Gastroesophageal sphincter (tissue), 4 donors: Measurements from ENCODE around the gene RCC2. TPM values are rescaled to one million over a fixed set of nuclear protein-coding genes. Genes with fewer than 3 reads are reported as not detected.
"Not testable (repeated sequence)": the region's sequence is repeated elsewhere in the genome, so short reads cannot be mapped to it uniquely, and the experiment has no call there.

Experiments
- ATAC-seq: fragments of 150-250 bp; one replicate; pipeline ENCODE4 v1.9.1; 2016; ENCODE audit warnings: mild to moderate bottlenecking, moderate library complexity
- H3K27ac ChIP-seq, 4 donors: fragments of 200-600 bp; sonication (generic) in 3 of 4; 1 replicate in 3 of 4; 2 replicates in 1 of 4; pipeline ENCODE4 v1.5.1; 2016 to 2019
- H3K27me3 ChIP-seq: fragments of 200-600 bp; sonication (generic); one replicate; pipeline ENCODE4 v1.5.1; 2019
- H3K36me3 ChIP-seq, 2 donors: fragments of 200-600 bp; sonication (generic); one replicate each; pipeline ENCODE4 v1.5.1; 2019; ENCODE audit warnings: control low read depth in 1 of 2
- H3K4me1 ChIP-seq, 3 donors: fragments of 200-600 bp; sonication (generic); 1 replicate in 2 of 3; 2 replicates in 1 of 3; pipeline ENCODE4 v1.5.1; 2016 to 2019; ENCODE audit warnings: control low read depth in 2 of 3
- H3K4me3 ChIP-seq, 2 donors: fragments of 200-600 bp; sonication (generic); one replicate each; pipeline ENCODE4 v1.5.1; 2019; ENCODE audit warnings: mild to moderate bottlenecking in 1 of 2, moderate library complexity in 1 of 2
- H3K9me3 ChIP-seq, 3 donors: fragments of 200-600 bp; sonication (generic); one replicate each; pipeline ENCODE4 v1.5.1; 2017 to 2019; ENCODE audit warnings: control low read depth in 2 of 3
- EP300 ChIP-seq: sonication (generic); formaldehyde crosslinking; IDR thresholded peaks from one replicate; pipeline ENCODE4 v1.6.1; 2017; ENCODE audit warnings: antibody characterized with exemption, mild to moderate bottlenecking
- POLR2A ChIP-seq, 2 donors: fragments of 450-650 bp; IDR thresholded peaks; one replicate each; pipeline ENCODE4 v1.6.1; 2017; ENCODE audit warnings: antibody characterized with exemption in 2 of 2, mild to moderate bottlenecking in 2 of 2, moderate library complexity in 1 of 2
- POLR2AphosphoS5 ChIP-seq: sonication (generic); formaldehyde crosslinking; IDR thresholded peaks from one replicate; pipeline ENCODE4 v1.6.1; 2017; ENCODE audit warnings: antibody characterized with exemption
- WGBS, 2 donors: methylation state at CpG; one replicate each; pipeline ENCODE4 v1.1.5; 2018; ENCODE audit warnings: low coverage in 1 of 2; 5-methylcytosine and 5-hydroxymethylcytosine counted together
- total RNA-seq, 4 donors: library from RNA; depleted of rRNA; stranded (reverse); fragments of >200 nt; gene quantifications; one replicate each; pipeline ENCODE4 v1.1.0, GENCODE V29; 2016
- TF ChIP-seq, protein P1 (sequence below), 4 experiments: fragments of 200-600 bp in 2 of 4; fragments of 450-650 bp in 2 of 4; sonication (generic) in 1 of 4; IDR thresholded peaks; one replicate each; pipeline ENCODE4 v1.5.1; 2017 to 2019; ENCODE audit warnings: antibody characterized with exemption in 4 of 4, mild to moderate bottlenecking in 2 of 4, moderate library complexity in 2 of 4

Gene RCC2
- total RNA-seq, 4 donors from 2014 or later, result 9.5 to 21.3 (median 18.5) TPM

DNA sequence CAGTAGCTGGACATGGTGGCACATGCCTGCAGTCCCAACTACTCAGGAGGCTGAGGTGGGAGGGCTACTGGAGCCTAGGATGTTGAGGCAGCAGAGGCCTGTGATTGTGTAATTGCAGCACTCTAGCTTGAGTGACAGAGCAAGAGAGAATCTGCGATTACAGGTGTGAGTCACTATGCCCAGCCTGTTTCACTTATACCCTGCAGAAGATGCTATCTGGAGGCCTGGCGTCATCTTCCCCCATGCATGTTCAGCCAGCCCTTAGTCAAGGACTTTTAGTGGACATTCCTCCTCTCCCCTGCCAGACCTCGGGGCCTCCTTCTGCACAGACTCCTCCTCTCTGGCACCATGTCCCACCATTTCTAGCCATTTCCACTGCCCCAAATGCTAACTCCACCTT is 36.3 kb upstream of the RCC2 start:
- TF ChIP-seq POLR2A (IDR thresholded peaks at IDR 0.05) (no peak), EP300 (no peak), POLR2AphosphoS5 (no peak)
- TF ChIP-seq, protein P1, sequence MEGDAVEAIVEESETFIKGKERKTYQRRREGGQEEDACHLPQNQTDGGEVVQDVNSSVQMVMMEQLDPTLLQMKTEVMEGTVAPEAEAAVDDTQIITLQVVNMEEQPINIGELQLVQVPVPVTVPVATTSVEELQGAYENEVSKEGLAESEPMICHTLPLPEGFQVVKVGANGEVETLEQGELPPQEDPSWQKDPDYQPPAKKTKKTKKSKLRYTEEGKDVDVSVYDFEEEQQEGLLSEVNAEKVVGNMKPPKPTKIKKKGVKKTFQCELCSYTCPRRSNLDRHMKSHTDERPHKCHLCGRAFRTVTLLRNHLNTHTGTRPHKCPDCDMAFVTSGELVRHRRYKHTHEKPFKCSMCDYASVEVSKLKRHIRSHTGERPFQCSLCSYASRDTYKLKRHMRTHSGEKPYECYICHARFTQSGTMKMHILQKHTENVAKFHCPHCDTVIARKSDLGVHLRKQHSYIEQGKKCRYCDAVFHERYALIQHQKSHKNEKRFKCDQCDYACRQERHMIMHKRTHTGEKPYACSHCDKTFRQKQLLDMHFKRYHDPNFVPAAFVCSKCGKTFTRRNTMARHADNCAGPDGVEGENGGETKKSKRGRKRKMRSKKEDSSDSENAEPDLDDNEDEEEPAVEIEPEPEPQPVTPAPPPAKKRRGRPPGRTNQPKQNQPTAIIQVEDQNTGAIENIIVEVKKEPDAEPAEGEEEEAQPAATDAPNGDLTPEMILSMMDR (IDR thresholded peaks at IDR 0.05), result no peak

DNA sequence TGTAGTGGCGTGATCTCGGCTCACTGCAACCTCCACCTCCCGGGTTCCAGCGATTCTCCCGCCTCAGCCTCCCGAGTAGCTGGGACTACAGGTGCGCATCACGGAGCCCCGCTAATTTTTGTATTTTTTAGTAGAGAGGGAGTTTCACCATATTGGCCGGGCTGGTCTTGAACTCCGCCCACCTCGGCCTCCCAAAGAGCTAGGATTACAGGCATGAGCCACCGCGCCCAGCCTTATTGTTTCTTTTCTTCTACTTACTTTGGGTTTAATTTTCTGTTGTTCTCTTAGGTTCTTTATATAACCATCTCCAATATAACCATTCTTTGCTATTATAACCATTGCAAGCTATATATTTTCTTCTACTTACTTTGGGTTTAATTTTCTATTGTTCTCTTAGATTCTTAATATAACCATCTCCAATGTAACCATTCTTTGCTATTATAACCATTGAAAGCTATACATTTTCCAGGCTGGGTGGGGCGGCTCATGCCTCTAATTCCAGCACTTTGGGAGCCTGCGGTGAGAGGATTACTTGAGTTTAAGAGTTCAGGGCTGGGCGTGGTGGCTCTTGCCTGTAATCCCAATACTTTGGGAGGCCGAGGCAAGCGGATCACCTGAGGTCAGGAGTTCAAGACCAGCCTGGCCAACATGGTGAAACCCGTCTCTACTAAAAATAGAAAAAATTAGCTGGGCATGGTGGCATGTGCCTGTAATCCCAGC is 35.5 kb upstream of the RCC2 start:
- H3K27me3 ChIP-seq, H3K27ac ChIP-seq, ATAC-seq, H3K36me3 ChIP-seq, H3K4me1 ChIP-seq, H3K9me3 ChIP-seq, H3K4me3 ChIP-seq: not testable (repeated sequence)
- 82 to 86% methylated on average over 9 to 18 of the region's 20 CpGs for WGBS, 2 donors

More for the DNA sequence above, 36.3 kb upstream of the RCC2 start:
- 49 to 59% methylated on average over 3 of the region's 3 CpGs for WGBS, 2 donors
- Histone ChIP-seq H3K9me3 (no peaks in the 10 kb centered on the region), H3K27ac (no peak overlapping the region), H3K36me3 (no peaks in the 10 kb centered on the region), H3K4me3 (no peak overlapping the region), H3K27me3 (no peaks in the 10 kb centered on the region), H3K4me1 (no peaks in the 10 kb centered on the region)
- no peak for ATAC-seq

DNA sequence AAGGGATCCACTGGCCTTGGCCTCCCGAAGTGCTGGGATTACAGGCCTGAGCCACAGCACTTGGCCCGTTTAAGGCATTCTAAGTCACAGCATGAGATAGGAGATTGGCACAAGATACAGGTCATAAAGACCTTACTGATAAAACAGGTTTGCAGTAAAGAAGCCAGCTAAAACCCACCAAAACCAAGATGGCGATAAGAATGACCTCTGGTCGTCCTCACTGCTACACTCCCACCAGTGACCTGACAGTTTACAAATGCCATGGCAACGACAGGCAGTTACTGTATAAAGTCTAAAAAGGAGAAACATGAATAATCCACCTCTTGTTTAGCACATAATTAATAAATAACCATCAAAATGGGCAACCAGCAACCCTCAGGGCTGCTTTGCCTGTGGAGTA is 33.3 kb upstream of the RCC2 start:
- peaks cover 20% of the 10 kb centered on the region for H3K27me3 ChIP-seq
- H3K4me1 ChIP-seq, result no peaks in the 10 kb centered on the region
- no peaks in the 10 kb centered on the region for H3K36me3 ChIP-seq
- no peak for ATAC-seq
- WGBS, 2 donors, result 54 to 71% methylated on average over 3 to 5 of the region's 5 CpGs
- H3K4me3 ChIP-seq, result no peak overlapping the region
- H3K27ac ChIP-seq, result no peak overlapping the region
- TF ChIP-seq, protein P1 (IDR thresholded peaks at IDR 0.05), result no peak
- TF ChIP-seq POLR2A (IDR thresholded peaks at IDR 0.05) (no peak), EP300 (no peak), POLR2AphosphoS5 (no peak)
- H3K9me3 ChIP-seq, result no peaks in the 10 kb centered on the region

DNA sequence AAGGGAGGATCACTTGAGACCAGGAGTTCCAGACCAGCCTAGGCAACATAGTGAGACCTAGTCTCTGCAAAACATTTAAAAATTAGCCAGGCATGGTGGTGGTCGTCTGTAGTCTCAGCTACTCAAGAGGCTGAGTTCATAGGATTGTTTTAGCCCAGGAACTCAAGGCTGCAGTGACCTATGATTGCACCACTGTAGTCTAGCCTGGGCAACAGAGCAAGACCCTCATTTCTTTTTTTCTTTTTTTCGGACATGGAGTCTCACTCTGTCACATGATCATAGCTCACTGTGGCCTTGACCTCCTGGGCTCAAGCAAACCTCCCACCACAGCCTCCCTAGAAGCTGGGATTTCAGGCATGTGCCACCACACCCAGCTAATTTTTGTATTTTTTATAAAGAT is 31.9 kb upstream of the RCC2 start:
- Histone ChIP-seq H3K4me3 (no peak overlapping the region), H3K36me3 (no peaks in the 10 kb centered on the region), H3K4me1 (no peaks in the 10 kb centered on the region), H3K27me3 (peaks cover 32% of the 10 kb centered on the region), H3K27ac (no peak overlapping the region), H3K9me3 (no peaks in the 10 kb centered on the region)
- WGBS, 2 donors, result 69 to 83% methylated on average over 1 to 2 of the region's 2 CpGs
- ATAC-seq, result no peak
- no peak for TF ChIP-seq EP300
- TF ChIP-seq, protein P1 (IDR thresholded peaks at IDR 0.05), result no peak
- no peak for TF ChIP-seq POLR2AphosphoS5
- no peak for TF ChIP-seq POLR2A (IDR thresholded peaks at IDR 0.05)

DNA sequence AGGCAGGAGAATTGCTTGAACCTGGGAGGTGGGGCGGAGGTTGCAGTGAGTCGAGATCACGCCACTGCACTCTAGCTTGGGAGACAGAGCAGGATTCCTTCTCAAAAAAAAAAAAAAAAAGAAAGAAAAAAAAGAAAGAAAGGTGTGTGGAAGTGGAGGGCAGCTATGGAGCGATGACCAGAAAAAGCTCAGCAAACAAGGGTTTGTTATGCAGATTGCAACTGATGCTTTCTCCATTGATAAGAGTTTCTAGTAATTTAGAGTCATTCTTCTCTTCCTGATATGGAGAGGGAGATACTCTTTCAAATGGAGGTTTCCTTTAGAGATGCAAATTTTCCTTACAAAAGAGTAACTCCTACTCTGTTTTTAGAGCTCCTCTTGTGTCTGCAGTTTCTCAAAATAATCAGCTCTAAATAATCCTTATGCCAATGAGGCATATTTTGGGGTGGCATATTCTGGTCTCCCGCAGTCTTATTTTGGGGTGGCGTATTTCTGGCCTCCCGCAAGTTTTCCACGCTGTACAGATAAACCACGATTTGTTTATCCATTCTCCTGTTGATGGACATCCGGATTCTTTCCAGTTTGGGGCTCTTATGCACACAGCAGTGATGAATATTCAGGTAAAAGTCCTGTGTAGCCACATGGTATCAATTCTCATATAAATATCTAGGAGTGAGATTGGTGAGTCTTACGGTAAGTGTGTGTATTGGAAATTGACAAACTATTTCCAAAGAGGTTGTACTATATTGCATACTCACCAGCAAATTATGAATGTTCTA is 30.7 kb upstream of the RCC2 start:
- H3K36me3 ChIP-seq, result no peaks in the 10 kb centered on the region
- no peaks in the 10 kb centered on the region for H3K9me3 ChIP-seq
- H3K4me1 ChIP-seq, result no peaks in the 10 kb centered on the region
- H3K4me3 ChIP-seq, result no peak overlapping the region
- ATAC-seq, result no peak
- no peak for TF ChIP-seq EP300
- no peak for TF ChIP-seq POLR2AphosphoS5
- TF ChIP-seq, protein P1 (IDR thresholded peaks at IDR 0.05), result no peak
- TF ChIP-seq POLR2A (IDR thresholded peaks at IDR 0.05), result no peak
- no peak overlapping the region for H3K27ac ChIP-seq
- peaks cover 32% of the 10 kb centered on the region for H3K27me3 ChIP-seq
- WGBS, 2 donors, result 40 to 43% methylated on average over 8 to 10 of the region's 11 CpGs

DNA sequence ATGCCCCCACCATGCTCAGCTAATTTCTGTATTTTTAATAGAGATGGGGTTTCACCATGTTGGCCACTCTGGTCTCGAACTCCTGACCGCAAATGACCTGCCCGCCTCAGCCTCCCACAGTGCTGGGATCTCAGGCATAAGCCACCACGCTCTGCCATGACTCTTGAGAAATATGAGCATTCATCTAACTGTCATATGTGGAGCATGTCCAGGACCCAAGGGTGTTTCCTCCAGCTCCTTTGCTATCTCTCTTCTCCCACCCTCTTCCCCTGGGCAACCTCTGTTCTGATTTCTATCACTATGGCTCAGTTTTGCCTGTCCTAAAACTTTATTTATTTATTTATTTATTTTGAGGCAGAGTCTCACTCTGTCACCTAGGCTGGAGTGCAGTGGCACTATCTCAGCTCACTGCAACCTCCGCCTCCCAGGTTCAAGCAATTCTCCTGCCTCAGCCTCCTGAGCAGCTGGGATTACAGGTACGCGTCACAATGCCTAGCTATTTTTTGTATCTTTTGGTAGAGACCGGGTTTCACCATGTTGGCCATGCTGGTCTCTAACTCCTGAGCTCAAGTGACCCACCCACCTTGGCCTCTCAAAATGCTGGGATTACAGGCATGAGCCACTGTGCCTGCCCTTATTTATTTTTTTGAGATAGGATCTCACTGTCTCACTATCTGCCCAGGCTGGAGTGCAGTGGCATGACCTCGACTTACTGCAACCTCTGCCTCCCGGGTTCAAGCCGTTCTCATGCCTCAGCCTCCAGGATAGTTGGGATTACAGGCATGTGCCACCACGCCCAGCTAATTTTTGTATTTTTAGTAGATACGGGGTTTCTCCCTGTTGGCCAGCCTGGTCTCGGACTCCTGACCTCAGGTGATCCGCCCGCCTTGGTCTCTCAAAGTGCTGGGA is 29.1 kb upstream of the RCC2 start:
- H3K4me3 ChIP-seq, H3K4me1 ChIP-seq, H3K36me3 ChIP-seq, H3K9me3 ChIP-seq, H3K27ac ChIP-seq, ATAC-seq: not testable (repeated sequence)
- WGBS, 2 donors, result 86 to 87% methylated on average over 11 to 16 of the region's 16 CpGs
- peaks cover 32% of the 10 kb centered on the region for H3K27me3 ChIP-seq
